ENCODE results near the gene SPIRE2.
"Not testable (repeated sequence)": the region's sequence is repeated elsewhere in the genome, so short reads cannot be mapped to it uniquely, and the experiment has no call there.

The SPIRE2 gene

GRCh38 chr16:89808475-89808874 is 19.8 kb upstream of the SPIRE2 start:
- TF ChIP-seq CTCF (IDR thresholded peaks at IDR 0.05; ENCODE audit: control extremely low read depth, extremely low read depth, low read depth, missing control alignments): no peak
- no peak for DNase-seq (ENCODE audit: extremely low spot score)
- ChIA-PET POLR2A (no interaction called here), CTCF (interaction anchor here (1.8 kb wide), 1 partner anchor 108 kb away, joined by 4 read pairs; no protein-coding TSS in a partner anchor)

DNA sequence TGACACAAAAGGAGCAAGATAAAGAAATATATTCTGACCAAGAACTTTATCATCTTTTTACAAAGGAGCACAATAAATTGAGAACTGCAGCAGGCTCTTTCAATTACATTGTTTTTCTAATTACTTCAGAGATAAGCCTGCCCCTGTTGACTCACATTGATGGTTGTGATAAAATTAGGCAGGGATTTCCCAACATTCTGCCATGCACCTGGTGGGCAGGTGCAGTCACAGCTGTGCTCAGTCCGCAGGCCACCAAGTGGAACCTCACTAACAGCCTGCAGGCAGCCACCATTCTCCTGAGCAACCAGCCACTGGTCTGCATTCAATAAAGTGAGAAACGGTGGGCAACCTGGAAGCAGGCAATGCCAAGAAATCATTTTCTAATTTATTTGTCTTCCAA is 17.0 kb upstream of the SPIRE2 start:
- DNase-seq (ENCODE audit: extremely low spot score): no peak
- TF ChIP-seq CTCF (IDR thresholded peaks at IDR 0.05; ENCODE audit: control extremely low read depth, extremely low read depth, low read depth, missing control alignments): no peak
- POLR2A ChIA-PET: no interaction called here
- CTCF ChIA-PET: interaction anchor here (1.5 to 2.8 kb wide), 3 partner anchors 19 to 111 kb away, joined by 6 to 9 read pairs (median 7); partner anchors contain the start of gene SPATA2L

GRCh38 chr16:89815639-89816348 is 12.5 kb upstream of the SPIRE2 start:
- no peak for TF ChIP-seq CTCF (IDR thresholded peaks at IDR 0.05; ENCODE audit: control extremely low read depth, extremely low read depth, low read depth, missing control alignments)
- ChIA-PET POLR2A (no interaction called here), CTCF (interaction anchor here (1.3 kb wide), 1 partner anchor 45 kb away, joined by 7 read pairs; no protein-coding TSS in a partner anchor)
- peak; percentile 52 for DNase-seq (ENCODE audit: extremely low spot score)

GRCh38 chr16:89818851-89819403 is 9.3 kb upstream of the SPIRE2 start:
- CTCF ChIA-PET: interaction anchor here (1.3 kb wide), 1 partner anchor 41 kb away, joined by 5 read pairs; no protein-coding TSS in a partner anchor
- POLR2A ChIA-PET; DNase-seq (ENCODE audit: extremely low spot score): not testable (repeated sequence)

GRCh38 chr16:89819448-89819847 is 8.8 kb upstream of the SPIRE2 start:
- CTCF ChIA-PET; DNase-seq (ENCODE audit: extremely low spot score): not testable (repeated sequence)

DNA sequence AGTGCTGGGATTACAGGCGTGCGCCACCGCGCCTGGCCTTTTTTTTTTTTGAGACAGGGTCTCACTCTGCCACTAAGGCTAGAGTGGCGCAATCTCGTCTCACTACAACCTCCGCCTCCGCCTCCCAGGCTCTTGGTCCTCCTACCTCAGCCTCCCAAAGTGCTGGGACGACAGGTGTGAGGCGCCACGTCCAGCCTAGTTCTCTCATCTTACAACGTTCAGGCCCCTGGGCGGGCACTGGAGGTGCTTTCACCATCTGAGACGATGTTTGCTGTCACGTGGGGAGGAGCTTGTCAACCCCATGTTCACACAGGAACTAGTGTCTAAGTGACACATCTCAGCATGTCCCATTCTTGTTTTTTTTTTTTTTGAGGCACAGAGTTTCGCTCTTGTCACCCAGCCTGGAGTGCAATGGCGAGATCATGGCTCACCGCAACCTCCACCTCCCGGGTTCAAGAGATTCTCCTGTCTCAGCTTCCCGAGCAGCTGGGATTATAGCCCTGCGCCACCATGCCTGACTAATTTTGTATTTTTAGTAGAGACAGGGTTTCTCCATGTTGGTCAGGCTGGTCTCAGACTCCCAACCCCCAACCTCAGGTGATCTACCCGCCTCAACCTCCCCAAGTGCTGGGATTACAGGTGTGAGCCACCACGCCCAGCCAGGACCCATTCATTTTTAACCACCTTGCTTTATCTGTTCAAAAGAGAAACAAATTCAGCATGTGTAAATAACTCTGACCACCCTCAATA is 6.7 kb upstream of the SPIRE2 start:
- POLR2A ChIA-PET: no interaction called here
- DNase-seq (ENCODE audit: extremely low spot score): no peak
- TF ChIP-seq CTCF (IDR thresholded peaks at IDR 0.05; ENCODE audit: control extremely low read depth, extremely low read depth, low read depth, missing control alignments): no peak
- CTCF ChIA-PET: no interaction called here

More at GRCh38 chr16:89819448-89819847, 8.8 kb upstream of the SPIRE2 start:
- POLR2A ChIA-PET: not testable (repeated sequence)

GRCh38 chr16:89822188-89823086 is 5.8 kb upstream of the SPIRE2 start:
- CTCF ChIA-PET: interaction anchor here (0.7 kb wide), 1 partner anchor 38 kb away, joined by 3 read pairs; no protein-coding TSS in a partner anchor
- POLR2A ChIA-PET: no interaction called here
- TF ChIP-seq CTCF (IDR thresholded peaks at IDR 0.05; ENCODE audit: control extremely low read depth, extremely low read depth, low read depth, missing control alignments): no peak
- DNase-seq (ENCODE audit: extremely low spot score): no peak

Data from GM10248 (cell line).